H9 (cell line): ENCODE results near the gene PI3. TPM values are rescaled to one million over a fixed set of nuclear protein-coding genes. Genes with fewer than 3 reads are reported as not detected.

Experiments used
- DNase-seq: peaks from one replicate; pipeline ENCODE4 v3.0.0-alpha.2; 2017
- H2AFZ ChIP-seq: one replicate; pipeline ENCODE4 v1.6.1; 2013; ENCODE audit warnings: mild to moderate bottlenecking, low read length, control low read depth, moderate library complexity
- H2AK5ac ChIP-seq: 2 replicates; pipeline ENCODE4 v1.6.1; 2013; ENCODE audit warnings: low read length, control low read depth, mixed read lengths; ENCODE audit not compliant: insufficient read length
- H2BK120ac ChIP-seq: one replicate; pipeline ENCODE4 v1.6.1; 2013; ENCODE audit warnings: low read depth, mild to moderate bottlenecking, low read length, control low read depth, inconsistent platforms; ENCODE audit not compliant: poor library complexity, severe bottlenecking
- H2BK12ac ChIP-seq: 2 replicates; pipeline ENCODE4 v1.6.1; 2013; ENCODE audit warnings: low read length, control low read depth, mixed read lengths, low read depth; ENCODE audit not compliant: insufficient read length
- H2BK15ac ChIP-seq: 2 replicates; pipeline ENCODE4 v1.6.1; 2013; ENCODE audit warnings: low read depth, low read length, control low read depth
- H2BK20ac ChIP-seq: one replicate; pipeline ENCODE4 v1.6.1; 2013; ENCODE audit warnings: low read depth, mild to moderate bottlenecking, low read length, control low read depth, inconsistent platforms; ENCODE audit not compliant: poor library complexity, severe bottlenecking
- H2BK5ac ChIP-seq: 2 replicates; pipeline ENCODE4 v1.6.1; 2013; ENCODE audit warnings: low read length, control low read depth, mixed read lengths; ENCODE audit not compliant: insufficient read length
- H3K14ac ChIP-seq: 2 replicates; pipeline ENCODE4 v1.6.1; 2013; ENCODE audit warnings: low read length, control low read depth; ENCODE audit not compliant: insufficient read depth
- H3K18ac ChIP-seq: 2 replicates; pipeline ENCODE4 v1.6.1; 2013; ENCODE audit warnings: low read depth, mild to moderate bottlenecking, mixed read lengths, low read length, control low read depth; ENCODE audit not compliant: insufficient read length
- H3K23ac ChIP-seq: 2 replicates; pipeline ENCODE4 v1.6.1; 2013; ENCODE audit warnings: low read length, control low read depth, mixed read lengths, low read depth; ENCODE audit not compliant: insufficient read length
- H3K23me2 ChIP-seq: 2 replicates; pipeline ENCODE4 v1.6.1; 2013; ENCODE audit warnings: low read depth, mild to moderate bottlenecking, mixed read lengths, low read length, control low read depth; ENCODE audit not compliant: insufficient read length, poor library complexity, severe bottlenecking
- H3K27ac ChIP-seq: 2 replicates; pipeline ENCODE4 v1.5.1; 2013; ENCODE audit warnings: low read length, control low read depth, mixed read lengths, low read depth; ENCODE audit not compliant: insufficient read length
- H3K27me3 ChIP-seq: 2 replicates; pipeline ENCODE4 v1.6.1; 2013; ENCODE audit warnings: low read length, control low read depth, inconsistent platforms; ENCODE audit not compliant: insufficient read depth
- H3K4ac ChIP-seq: 2 replicates; pipeline ENCODE4 v1.6.1; 2013; ENCODE audit warnings: low read depth, mild to moderate bottlenecking, control low read depth, inconsistent platforms, low read length, moderate library complexity
- H3K4me1 ChIP-seq: 2 replicates; pipeline ENCODE4 v1.6.1; 2013; ENCODE audit warnings: low read length, control low read depth, inconsistent platforms; ENCODE audit not compliant: insufficient read depth
- H3K4me2 ChIP-seq: 2 replicates; pipeline ENCODE4 v1.6.1; 2013; ENCODE audit warnings: low read length, control low read depth, mixed read lengths; ENCODE audit not compliant: insufficient read length, insufficient read depth
- H3K56ac ChIP-seq: 2 replicates; pipeline ENCODE4 v1.6.1; 2013; ENCODE audit warnings: low read depth, mild to moderate bottlenecking, mixed read lengths, low read length, control low read depth; ENCODE audit not compliant: insufficient read length
- H3K79me1 ChIP-seq: 2 replicates; pipeline ENCODE4 v1.6.1; 2013; ENCODE audit warnings: low read depth, mild to moderate bottlenecking, moderate library complexity, low read length, control low read depth, inconsistent platforms; ENCODE audit not compliant: insufficient read depth, poor library complexity, severe bottlenecking
- H3K79me2 ChIP-seq: 2 replicates; pipeline ENCODE4 v1.6.1; 2013; ENCODE audit warnings: low read length, control low read depth, inconsistent platforms; ENCODE audit not compliant: insufficient read depth
- H3K9ac ChIP-seq: 2 replicates; pipeline ENCODE4 v1.6.1; 2013; ENCODE audit warnings: low read length, control low read depth, mixed read lengths; ENCODE audit not compliant: insufficient read length; ENCODE audit errors: extremely low read depth
- H3K9me3 ChIP-seq: one replicate; pipeline ENCODE4 v1.6.1; 2013; ENCODE audit warnings: low read depth, low read length, inconsistent platforms; ENCODE audit not compliant: control insufficient read depth
- H3T11ph ChIP-seq: one replicate; pipeline ENCODE4 v1.6.1; 2013; ENCODE audit warnings: mild to moderate bottlenecking, low read length, control low read depth, inconsistent platforms
- H4K20me1 ChIP-seq: one replicate; pipeline ENCODE4 v1.6.1; 2013; ENCODE audit not compliant: control insufficient read depth, insufficient read length, insufficient read depth
- H4K5ac ChIP-seq: 2 replicates; pipeline ENCODE4 v1.6.1; 2013; ENCODE audit warnings: low read depth, mild to moderate bottlenecking, mixed read lengths, low read length, control low read depth; ENCODE audit not compliant: insufficient read length
- H4K8ac ChIP-seq: replicated peaks from 2 replicates; pipeline ENCODE4 v1.6.1; 2013; ENCODE audit warnings: low read length, control low read depth, mixed read lengths, low read depth; ENCODE audit not compliant: insufficient read length
- H4K91ac ChIP-seq: 2 replicates; pipeline ENCODE4 v1.6.1; 2013; ENCODE audit warnings: low read depth, mild to moderate bottlenecking, moderate library complexity, mixed read lengths, low read length, control low read depth; ENCODE audit not compliant: insufficient read length
- H3K27ac Mint-ChIP-seq, 3 experiments: 2 replicates in 2 of 3; 3 replicates in 1 of 3; pipeline ENCODE4 v1.8.0; 2020 to 2021; ENCODE audit warnings: mixed read lengths in 3 of 3, mild to moderate bottlenecking in 1 of 3, moderate library complexity in 1 of 3
- H3K27me3 Mint-ChIP-seq: 2 replicates; pipeline ENCODE4 v1.8.0; 2021; ENCODE audit warnings: low read depth, mild to moderate bottlenecking, moderate library complexity, mixed read lengths
- H3K36me3 Mint-ChIP-seq, 3 experiments: 2 replicates in 2 of 3; 3 replicates in 1 of 3; pipeline ENCODE4 v1.8.0; 2020 to 2021; ENCODE audit warnings: low read depth in 3 of 3, mixed read lengths in 3 of 3; ENCODE audit not compliant: insufficient read depth in 1 of 3
- H3K4me1 Mint-ChIP-seq, 2 experiments: 2 replicates each; pipeline ENCODE4 v1.8.0; 2020; ENCODE audit warnings: mixed read lengths in 2 of 2
- H3K4me3 Mint-ChIP-seq, 2 experiments: 2 replicates in 1 of 2; 3 replicates in 1 of 2; pipeline ENCODE4 v1.8.0; 2020 to 2021; ENCODE audit warnings: mild to moderate bottlenecking in 2 of 2, mixed read lengths in 2 of 2, moderate library complexity in 1 of 2
- H3K9me3 Mint-ChIP-seq, 2 experiments: 2 replicates in 1 of 2; 3 replicates in 1 of 2; pipeline ENCODE4 v1.8.0; 2020; ENCODE audit warnings: mild to moderate bottlenecking in 2 of 2, mixed read lengths in 2 of 2, moderate library complexity in 1 of 2
- CTCF ChIP-seq: fragments of 200-600 bp; sonication (generic); conservative IDR thresholded peaks from 3 replicates; pipeline ENCODE4 v1.8.0; 2021; ENCODE audit warnings: antibody characterized with exemption, mild to moderate bottlenecking
- WGBS: extraction: QIAGEN DNeasy Blood & Tissue Kit; methylation state at CpG from one replicate; pipeline ENCODE4 v1.1.7; 2013; ENCODE audit warnings: missing lambda C conversion rate, low lambda C conversion rate, mixed read lengths; ENCODE audit not compliant: insufficient read length; ENCODE audit errors: extremely low coverage; 5-methylcytosine and 5-hydroxymethylcytosine counted together
- total RNA-seq: library from RNA; stranded (reverse); gene quantifications from 2 replicates; pipeline ENCODE4 v1.2.1, GENCODE V29; 2021

PI3 gene
- total RNA-seq, 1 experiment from 2014 or later: not detected

GRCh38 chr20:45191926-45192325, 17.2 kb downstream of the PI3 start:
- Histone ChIP-seq H3K79me1 (no peaks in the 10 kb centered on the region), H4K20me1 (no peaks in the 10 kb centered on the region), H4K91ac (no peak overlapping the region), H3K23ac (no peak overlapping the region), H3K14ac (no peak overlapping the region), H3K9me3 (no peaks in the 10 kb centered on the region), H2BK5ac (no peak overlapping the region), H3K27me3 (no peaks in the 10 kb centered on the region), H4K8ac (no peak overlapping the region), H3K4ac (no peak overlapping the region), H3K4me1 (no peaks in the 10 kb centered on the region), H3K27ac (no peak overlapping the region), H2BK20ac (no peak overlapping the region), H2AFZ (no peak overlapping the region), H2AK5ac (no peak overlapping the region), H3K9ac (no peak overlapping the region), H4K5ac (no peak overlapping the region), H3T11ph (no peak overlapping the region), H3K18ac (no peak overlapping the region), H3K79me2 (no peaks in the 10 kb centered on the region), H3K56ac (no peak overlapping the region), H2BK120ac (no peak overlapping the region), H2BK12ac (no peak overlapping the region), H3K4me2 (no peak overlapping the region), H3K23me2 (no peaks in the 10 kb centered on the region), H2BK15ac (no peak overlapping the region)
- Mint-ChIP-seq H3K27ac (no peak overlapping the region), H3K4me3 (no peak overlapping the region), H3K4me1 (no peaks in the 10 kb centered on the region), H3K27me3 (peaks cover 6% of the 10 kb centered on the region), H3K9me3 (no peaks in the 10 kb centered on the region), H3K36me3 (no peaks in the 10 kb centered on the region)
- no peak for DNase-seq
- TF ChIP-seq CTCF: no peak
- WGBS: no CpG with 5 or more reads among the region's 3 CpGs
